MM.1S (cell line): Measurements from ENCODE around the gene MAN1C1.

Experiments used
- EZH2 ChIP-seq: fragments of 300-600 bp; sonication (generic); optimal IDR thresholded peaks from 2 replicates; pipeline ENCODE3; 2017; ENCODE audit warnings: low read depth, mild to moderate bottlenecking, antibody characterized with exemption, low read length, mixed read lengths
- TF ChIP-seq, protein P1 (sequence below): fragments of 300-600 bp; sonication (generic); IDR thresholded peaks from 2 replicates; pipeline ENCODE4 v1.5.1; 2016; ENCODE audit warnings: antibody characterized with exemption, low read length, mixed read lengths

- TF ChIP-seq, protein P1, sequence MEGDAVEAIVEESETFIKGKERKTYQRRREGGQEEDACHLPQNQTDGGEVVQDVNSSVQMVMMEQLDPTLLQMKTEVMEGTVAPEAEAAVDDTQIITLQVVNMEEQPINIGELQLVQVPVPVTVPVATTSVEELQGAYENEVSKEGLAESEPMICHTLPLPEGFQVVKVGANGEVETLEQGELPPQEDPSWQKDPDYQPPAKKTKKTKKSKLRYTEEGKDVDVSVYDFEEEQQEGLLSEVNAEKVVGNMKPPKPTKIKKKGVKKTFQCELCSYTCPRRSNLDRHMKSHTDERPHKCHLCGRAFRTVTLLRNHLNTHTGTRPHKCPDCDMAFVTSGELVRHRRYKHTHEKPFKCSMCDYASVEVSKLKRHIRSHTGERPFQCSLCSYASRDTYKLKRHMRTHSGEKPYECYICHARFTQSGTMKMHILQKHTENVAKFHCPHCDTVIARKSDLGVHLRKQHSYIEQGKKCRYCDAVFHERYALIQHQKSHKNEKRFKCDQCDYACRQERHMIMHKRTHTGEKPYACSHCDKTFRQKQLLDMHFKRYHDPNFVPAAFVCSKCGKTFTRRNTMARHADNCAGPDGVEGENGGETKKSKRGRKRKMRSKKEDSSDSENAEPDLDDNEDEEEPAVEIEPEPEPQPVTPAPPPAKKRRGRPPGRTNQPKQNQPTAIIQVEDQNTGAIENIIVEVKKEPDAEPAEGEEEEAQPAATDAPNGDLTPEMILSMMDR: no peak
- no peak for TF ChIP-seq EZH2
Measured at GRCh38 chr1:25653558-25653957, 37.0 kb downstream of the MAN1C1 start.
